Glutamatergic neuron (in vitro differentiated cells): Measurements from ENCODE around the gene F13A1. TPM values are rescaled to one million over a fixed set of nuclear protein-coding genes. Genes with fewer than 3 reads are reported as not detected.

Experiments used
- DNase-seq: peaks from one replicate; pipeline ENCODE4 v3.0.0; 2022
- H3K27ac Mint-ChIP-seq: one replicate; pipeline ENCODE4 v1.8.0; 2020; ENCODE audit warnings: mild to moderate bottlenecking, mixed read lengths, inconsistent platforms; ENCODE audit not compliant: unreplicated experiment
- H3K27me3 Mint-ChIP-seq: one replicate; pipeline ENCODE4 v1.8.0; 2020; ENCODE audit warnings: mild to moderate bottlenecking, moderate library complexity, mixed read lengths, inconsistent platforms; ENCODE audit not compliant: unreplicated experiment
- H3K36me3 Mint-ChIP-seq: one replicate; pipeline ENCODE4 v1.8.0; 2020; ENCODE audit warnings: mild to moderate bottlenecking, mixed read lengths, inconsistent platforms; ENCODE audit not compliant: unreplicated experiment
- H3K4me1 Mint-ChIP-seq: one replicate; pipeline ENCODE4 v1.8.0; 2020; ENCODE audit warnings: mild to moderate bottlenecking, low read depth, mixed read lengths, inconsistent platforms; ENCODE audit not compliant: unreplicated experiment
- H3K4me3 Mint-ChIP-seq: one replicate; pipeline ENCODE4 v1.8.0; 2020; ENCODE audit warnings: mild to moderate bottlenecking, mixed read lengths, inconsistent platforms; ENCODE audit not compliant: unreplicated experiment
- H3K9me3 Mint-ChIP-seq: one replicate; pipeline ENCODE4 v1.8.0; 2020; ENCODE audit warnings: mild to moderate bottlenecking, moderate library complexity, mixed read lengths, inconsistent platforms; ENCODE audit not compliant: unreplicated experiment
- total RNA-seq: library from RNA; stranded (reverse); fragmentation: NEBNext Ultra II Directional; extraction: Animal tissue kit (Norgen Biotek cat#: 25700); gene quantifications from one replicate; pipeline ENCODE4 v1.2.1, GENCODE V29; 2021; ENCODE audit not compliant: unreplicated experiment
- TF ChIP-seq, protein P1 (sequence below): fragments of 200-600 bp; sonication (generic); IDR thresholded peaks from one replicate; pipeline ENCODE4 v1.5.0; 2021; ENCODE audit not compliant: partially characterized antibody, unreplicated experiment

F13A1 gene
- total RNA-seq, 1 donor from 2014 or later, result not detected

DNA sequence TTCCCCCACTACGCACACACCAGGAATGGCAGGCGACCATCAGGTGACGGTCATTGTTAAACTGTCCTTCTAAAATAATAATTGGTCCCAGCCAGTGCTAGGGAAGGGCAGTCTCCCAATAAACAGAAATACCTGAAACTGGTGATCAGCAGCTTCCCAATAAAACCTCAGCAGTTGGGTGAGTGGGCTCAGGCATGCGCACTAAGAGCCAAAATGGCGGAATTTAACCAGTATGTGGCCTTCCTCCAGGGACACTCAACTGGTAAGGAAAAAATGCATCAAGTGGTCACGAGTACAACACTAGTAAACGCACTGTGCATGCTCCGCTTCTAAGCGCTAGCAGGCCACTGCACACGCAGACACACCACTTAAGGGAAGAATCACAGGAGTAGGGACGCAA is 34.8 kb downstream of the F13A1 start:
- Mint-ChIP-seq H3K4me1 (no peaks in the 10 kb centered on the region), H3K27ac (no peak overlapping the region), H3K27me3 (no peaks in the 10 kb centered on the region), H3K36me3 (no peaks in the 10 kb centered on the region), H3K9me3 (no peaks in the 10 kb centered on the region), H3K4me3 (no peak overlapping the region)
- TF ChIP-seq, protein P1, sequence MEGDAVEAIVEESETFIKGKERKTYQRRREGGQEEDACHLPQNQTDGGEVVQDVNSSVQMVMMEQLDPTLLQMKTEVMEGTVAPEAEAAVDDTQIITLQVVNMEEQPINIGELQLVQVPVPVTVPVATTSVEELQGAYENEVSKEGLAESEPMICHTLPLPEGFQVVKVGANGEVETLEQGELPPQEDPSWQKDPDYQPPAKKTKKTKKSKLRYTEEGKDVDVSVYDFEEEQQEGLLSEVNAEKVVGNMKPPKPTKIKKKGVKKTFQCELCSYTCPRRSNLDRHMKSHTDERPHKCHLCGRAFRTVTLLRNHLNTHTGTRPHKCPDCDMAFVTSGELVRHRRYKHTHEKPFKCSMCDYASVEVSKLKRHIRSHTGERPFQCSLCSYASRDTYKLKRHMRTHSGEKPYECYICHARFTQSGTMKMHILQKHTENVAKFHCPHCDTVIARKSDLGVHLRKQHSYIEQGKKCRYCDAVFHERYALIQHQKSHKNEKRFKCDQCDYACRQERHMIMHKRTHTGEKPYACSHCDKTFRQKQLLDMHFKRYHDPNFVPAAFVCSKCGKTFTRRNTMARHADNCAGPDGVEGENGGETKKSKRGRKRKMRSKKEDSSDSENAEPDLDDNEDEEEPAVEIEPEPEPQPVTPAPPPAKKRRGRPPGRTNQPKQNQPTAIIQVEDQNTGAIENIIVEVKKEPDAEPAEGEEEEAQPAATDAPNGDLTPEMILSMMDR, result no peak
- DNase-seq, result no peak

DNA sequence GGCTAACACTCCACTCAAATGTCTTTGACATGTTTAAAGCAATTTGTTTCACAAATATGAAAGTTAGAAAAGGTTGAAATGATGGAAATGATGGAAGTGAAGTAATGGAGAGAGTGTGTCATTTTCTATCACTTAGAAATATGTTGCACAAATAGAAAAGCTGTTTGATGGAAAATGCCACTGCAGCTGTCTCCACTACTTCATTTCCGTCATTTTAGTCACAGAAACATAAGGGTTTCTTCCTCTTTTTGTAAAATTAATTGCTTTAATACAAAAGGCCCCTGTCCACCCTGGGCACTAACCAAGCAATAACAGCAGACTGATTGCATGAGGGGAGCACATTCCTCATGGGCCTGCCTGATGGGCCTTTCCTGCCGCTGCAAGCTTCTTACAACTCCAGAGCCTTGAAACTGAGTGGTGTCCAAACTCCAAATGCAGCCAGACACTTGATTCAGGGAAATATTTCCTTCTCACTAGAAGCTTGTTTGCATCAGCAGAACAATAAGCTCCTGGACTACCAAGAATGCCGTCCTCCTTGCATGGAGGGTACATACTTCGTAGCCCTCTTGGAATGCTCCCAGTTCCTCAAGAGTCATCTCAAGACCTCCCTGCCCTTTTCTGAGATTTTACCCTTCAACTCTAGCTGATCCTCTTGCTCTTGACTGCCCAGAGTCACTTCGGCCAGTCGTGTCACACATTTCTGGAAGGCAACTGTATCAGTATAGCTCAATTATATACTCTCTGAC is 36.1 kb downstream of the F13A1 start:
- Mint-ChIP-seq H3K4me3 (no peak overlapping the region), H3K27ac (no peak overlapping the region), H3K27me3 (no peaks in the 10 kb centered on the region), H3K4me1 (no peaks in the 10 kb centered on the region), H3K9me3 (no peaks in the 10 kb centered on the region), H3K36me3 (no peaks in the 10 kb centered on the region)
- DNase-seq, result no peak
- TF ChIP-seq, protein P1, result no peak

DNA sequence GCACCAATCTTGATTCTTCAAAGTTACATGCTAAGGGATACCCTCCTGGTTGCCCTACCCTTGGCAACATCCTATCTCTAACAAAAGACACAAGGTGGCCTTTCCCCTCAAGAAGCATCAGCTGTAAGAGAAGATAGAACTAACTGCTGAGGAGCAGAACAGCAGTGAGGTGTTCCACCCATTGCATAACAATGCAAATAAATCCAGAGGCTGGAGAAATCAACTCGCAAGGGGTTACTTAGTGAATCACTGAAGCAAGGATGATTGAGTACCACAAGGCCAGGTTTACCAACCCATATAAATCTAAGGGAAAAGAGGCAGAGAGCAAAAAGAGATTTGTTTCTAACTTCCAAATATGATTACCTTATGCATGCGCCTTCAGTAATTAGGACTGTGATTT is 36.7 kb downstream of the F13A1 start:
- Mint-ChIP-seq H3K4me1 (no peaks in the 10 kb centered on the region), H3K27me3 (no peaks in the 10 kb centered on the region), H3K9me3 (no peaks in the 10 kb centered on the region), H3K4me3 (no peak overlapping the region), H3K36me3 (no peaks in the 10 kb centered on the region), H3K27ac (no peak overlapping the region)
- TF ChIP-seq, protein P1, result no peak
- DNase-seq, result no peak

DNA sequence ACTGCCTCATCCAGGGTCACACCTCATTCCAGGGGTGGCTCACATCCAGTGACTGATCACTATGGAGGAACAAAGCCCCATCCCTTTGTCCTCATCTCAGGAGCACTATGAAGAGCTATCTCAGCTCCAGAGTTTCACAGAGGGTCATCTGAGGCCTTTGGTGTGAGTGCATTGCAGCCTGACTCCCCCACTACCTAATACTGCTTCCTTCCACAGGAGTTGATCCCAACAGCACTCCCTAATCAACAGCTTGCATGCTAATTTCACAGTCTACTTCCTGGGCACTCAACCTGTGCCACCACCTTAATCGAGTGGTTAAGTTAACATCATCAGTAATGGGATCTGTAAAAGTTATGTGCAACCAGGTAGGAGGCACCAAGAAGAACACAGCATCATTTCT is 37.7 kb downstream of the F13A1 start:
- Mint-ChIP-seq H3K4me3 (no peak overlapping the region), H3K9me3 (peaks cover 1% of the 10 kb centered on the region), H3K27me3 (peaks cover 2% of the 10 kb centered on the region), H3K4me1 (no peaks in the 10 kb centered on the region), H3K27ac (no peak overlapping the region), H3K36me3 (no peaks in the 10 kb centered on the region)
- no peak for DNase-seq
- TF ChIP-seq, protein P1, result no peak

DNA sequence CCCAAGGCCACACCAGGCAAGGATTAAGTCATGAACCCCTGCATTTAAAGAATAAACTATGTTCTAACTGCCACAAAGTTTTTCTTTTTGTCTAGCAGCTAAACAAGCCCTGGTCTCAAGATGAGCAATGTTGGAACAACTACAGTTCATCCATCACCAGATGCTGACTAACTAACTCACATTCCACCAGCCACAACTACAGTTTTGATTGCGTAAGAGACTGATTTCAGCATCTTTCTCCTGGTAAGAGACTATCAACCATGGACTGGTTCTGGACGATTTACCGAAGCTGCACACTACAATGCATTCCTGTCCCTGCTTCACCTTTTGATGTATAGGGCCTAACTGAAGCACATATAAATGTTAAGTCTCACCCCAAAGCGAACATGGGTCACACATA is 43.0 kb downstream of the F13A1 start:
- Mint-ChIP-seq H3K36me3 (no peaks in the 10 kb centered on the region), H3K9me3 (peaks cover 1% of the 10 kb centered on the region), H3K4me1 (no peaks in the 10 kb centered on the region), H3K4me3 (no peak overlapping the region), H3K27me3 (peaks cover 4% of the 10 kb centered on the region), H3K27ac (no peak overlapping the region)
- DNase-seq, result no peak
- TF ChIP-seq, protein P1, result no peak
